ENCODE measurements around the gene ATPAF2.

ATPAF2 gene

GRCh38 chr17:18066866-18067265 lies 27.9 kb upstream of the ATPAF2 start:
- no peaks in the 10 kb centered on the region for H3K79me2 ChIP-seq (ENCODE audit: control insufficient read depth, low read length)
- H3K9me3 ChIP-seq (ENCODE audit: control insufficient read depth, insufficient read depth, low read length): no peaks in the 10 kb centered on the region
- H3K4me3 ChIP-seq (ENCODE audit: low read length): no peak overlapping the region
- H3K4me2 ChIP-seq (ENCODE audit: low read length): no peak overlapping the region
- no peaks in the 10 kb centered on the region for H4K20me1 ChIP-seq (ENCODE audit: control insufficient read depth, insufficient read depth, low read depth, low read length)
- H3K36me3 ChIP-seq (ENCODE audit: control insufficient read depth, low read length): peaks cover 19% of the 10 kb centered on the region
- H3F3A ChIP-seq (ENCODE audit: control insufficient read depth, insufficient read depth): peaks cover 5% of the 10 kb centered on the region; the same call in 1 of the 2 replicates
- no peaks in the 10 kb centered on the region for H3K4me1 ChIP-seq (ENCODE audit: control insufficient read depth, low read length)
- TF ChIP-seq EZH2phosphoT487 (IDR thresholded peaks at IDR 0.05; ENCODE audit: borderline replicate concordance, low read length) (no peak), CTCF (IDR thresholded peaks at IDR 0.05; ENCODE audit: low read depth, low read length, poor library complexity, severe bottlenecking) (no peak)
- H3K27me3 ChIP-seq (ENCODE audit: control insufficient read depth, low read length): peaks cover 6% of the 10 kb centered on the region; the same call in 1 of the 2 replicates
- H3K9me2 ChIP-seq (replicated peaks; ENCODE audit: control insufficient read depth, low read length): no peaks in the 10 kb centered on the region
- no peak overlapping the region for H3K27ac ChIP-seq (ENCODE audit: low read depth, low read length)

DNA sequence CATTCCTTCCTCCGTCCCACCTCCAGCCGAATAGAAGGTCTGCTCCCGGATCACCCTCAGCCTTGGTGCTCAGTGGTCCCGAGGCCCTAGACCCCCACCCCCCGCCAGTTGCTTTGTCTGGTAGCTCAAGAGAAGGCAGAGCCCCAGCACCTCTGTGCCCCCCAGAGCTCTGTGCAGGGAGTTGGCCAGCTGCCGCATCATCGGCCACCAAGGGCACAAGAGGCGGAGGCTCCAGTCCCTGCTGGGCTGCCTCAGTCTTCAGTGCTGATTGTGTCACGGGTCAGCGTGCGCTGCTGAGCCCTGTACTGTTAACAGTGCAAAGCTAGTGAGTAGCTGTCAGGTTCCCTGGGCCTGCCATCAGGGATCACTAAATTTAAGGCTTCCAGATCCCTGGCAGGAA lies 26.6 kb upstream of the ATPAF2 start:
- no peaks in the 10 kb centered on the region for H3K27me3 ChIP-seq (ENCODE audit: control insufficient read depth, low read length)
- no peaks in the 10 kb centered on the region for H3K9me2 ChIP-seq (replicated peaks; ENCODE audit: control insufficient read depth, low read length)
- H3K4me1 ChIP-seq (ENCODE audit: control insufficient read depth, low read length): no peaks in the 10 kb centered on the region
- H3K4me2 ChIP-seq (ENCODE audit: low read length): no peak overlapping the region
- H3K4me3 ChIP-seq (ENCODE audit: low read length): no peak overlapping the region
- no peaks in the 10 kb centered on the region for H4K20me1 ChIP-seq (ENCODE audit: control insufficient read depth, insufficient read depth, low read depth, low read length)
- peaks cover 19% of the 10 kb centered on the region for H3K36me3 ChIP-seq (ENCODE audit: control insufficient read depth, low read length)
- no peak for TF ChIP-seq EZH2phosphoT487 (IDR thresholded peaks at IDR 0.05; ENCODE audit: borderline replicate concordance, low read length)
- no peak for TF ChIP-seq CTCF (IDR thresholded peaks at IDR 0.05; ENCODE audit: low read depth, low read length, poor library complexity, severe bottlenecking)
- H3K9me3 ChIP-seq (ENCODE audit: control insufficient read depth, insufficient read depth, low read length): no peaks in the 10 kb centered on the region
- H3F3A ChIP-seq (ENCODE audit: control insufficient read depth, insufficient read depth): peaks cover 5% of the 10 kb centered on the region; the same call in 1 of the 2 replicates
- H3K79me2 ChIP-seq (ENCODE audit: control insufficient read depth, low read length): no peaks in the 10 kb centered on the region
- no peak overlapping the region for H3K27ac ChIP-seq (ENCODE audit: low read depth, low read length)

DNA sequence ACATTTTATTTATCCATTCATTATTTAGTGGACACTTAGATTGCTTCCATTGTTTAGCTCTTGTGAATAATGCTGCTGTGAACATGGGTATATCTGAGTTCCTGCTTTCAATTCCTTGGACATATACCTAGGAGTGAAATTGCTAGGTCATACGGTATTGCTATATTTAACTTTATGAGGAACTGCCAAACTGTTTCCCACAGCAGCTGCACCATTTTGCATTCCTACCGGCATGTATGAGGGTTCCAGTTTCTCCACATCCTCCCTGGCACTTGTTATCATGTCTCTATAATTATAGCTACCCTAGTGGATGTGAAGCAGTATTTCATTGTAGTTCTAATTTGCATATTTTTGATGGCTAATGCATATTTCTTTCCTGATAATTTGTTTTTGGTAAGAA lies 25.1 kb upstream of the ATPAF2 start:
- H3K9me2 ChIP-seq (replicated peaks; ENCODE audit: control insufficient read depth, low read length): no peaks in the 10 kb centered on the region
- H3K27ac ChIP-seq (ENCODE audit: low read depth, low read length): no peak overlapping the region
- no peak for TF ChIP-seq EZH2phosphoT487 (IDR thresholded peaks at IDR 0.05; ENCODE audit: borderline replicate concordance, low read length)
- no peak for TF ChIP-seq CTCF (IDR thresholded peaks at IDR 0.05; ENCODE audit: low read depth, low read length, poor library complexity, severe bottlenecking)
- peaks cover 5% of the 10 kb centered on the region; the same call in 1 of the 2 replicates for H3F3A ChIP-seq (ENCODE audit: control insufficient read depth, insufficient read depth)
- peaks cover 5% of the 10 kb centered on the region for H3K4me1 ChIP-seq (ENCODE audit: control insufficient read depth, low read length)
- no peaks in the 10 kb centered on the region for H3K79me2 ChIP-seq (ENCODE audit: control insufficient read depth, low read length)
- H3K9me3 ChIP-seq (ENCODE audit: control insufficient read depth, insufficient read depth, low read length): no peaks in the 10 kb centered on the region
- H4K20me1 ChIP-seq (ENCODE audit: control insufficient read depth, insufficient read depth, low read depth, low read length): no peaks in the 10 kb centered on the region
- peaks cover 23% of the 10 kb centered on the region for H3K36me3 ChIP-seq (ENCODE audit: control insufficient read depth, low read length)
- no peak overlapping the region for H3K4me2 ChIP-seq (ENCODE audit: low read length)
- no peak overlapping the region for H3K4me3 ChIP-seq (ENCODE audit: low read length)
- no peaks in the 10 kb centered on the region for H3K27me3 ChIP-seq (ENCODE audit: control insufficient read depth, low read length)
